GM12875 (cell line): Measurements from ENCODE around the gene KCTD11.
A peak's percentile ranks its signal among the peaks of the same experiment; 100 is the strongest.
"Not testable (repeated sequence)": the region's sequence is repeated elsewhere in the genome, so short reads cannot be mapped to it uniquely, and the experiment has no call there.

Experiments
- H3K4me3 ChIP-seq: one replicate; pipeline ENCODE4 v1.5.1; 2011; ENCODE audit warnings: low read depth, low read length, control low read depth
- TF ChIP-seq, protein P1 (sequence below): IDR thresholded peaks from 2 replicates; pipeline ENCODE4 v1.5.1; 2011; ENCODE audit warnings: low read depth, mild to moderate bottlenecking, control low read depth, inconsistent platforms, low read length, moderate library complexity, borderline replicate concordance; ENCODE audit not compliant: insufficient read depth

Gene KCTD11

DNA sequence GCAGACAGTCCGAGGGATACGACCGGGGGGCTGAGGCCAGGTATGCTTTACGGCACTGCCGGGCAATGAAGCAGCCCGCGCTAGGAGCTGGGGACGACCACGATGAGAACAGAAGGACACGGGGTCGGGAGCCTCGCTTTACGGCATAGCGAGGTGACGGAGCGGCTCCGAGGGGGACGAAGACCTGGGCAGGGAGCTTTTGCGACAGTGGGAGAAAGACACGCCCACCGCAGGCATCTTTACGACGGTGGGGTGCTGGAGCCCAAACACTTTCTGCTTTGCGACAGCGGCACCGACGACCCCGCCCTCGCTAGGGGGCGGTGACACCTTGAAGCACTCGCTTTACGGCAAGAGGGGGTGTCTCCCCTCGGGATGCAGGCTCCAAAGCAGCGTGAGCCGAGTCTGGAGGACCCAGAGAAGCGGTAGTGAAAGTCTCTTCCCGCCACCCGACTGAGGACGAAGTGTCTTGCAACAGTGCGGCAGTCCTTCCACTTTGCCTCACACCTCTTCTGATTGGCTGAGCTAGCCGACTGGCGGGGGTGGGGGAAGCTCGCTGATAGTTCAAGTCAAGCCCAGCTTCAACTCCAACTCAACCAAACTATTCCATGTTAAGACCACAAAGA, 22.5 kb upstream of the KCTD11 start:
- peak overlapping the region; percentile 94 for H3K4me3 ChIP-seq
- TF ChIP-seq, protein P1, sequence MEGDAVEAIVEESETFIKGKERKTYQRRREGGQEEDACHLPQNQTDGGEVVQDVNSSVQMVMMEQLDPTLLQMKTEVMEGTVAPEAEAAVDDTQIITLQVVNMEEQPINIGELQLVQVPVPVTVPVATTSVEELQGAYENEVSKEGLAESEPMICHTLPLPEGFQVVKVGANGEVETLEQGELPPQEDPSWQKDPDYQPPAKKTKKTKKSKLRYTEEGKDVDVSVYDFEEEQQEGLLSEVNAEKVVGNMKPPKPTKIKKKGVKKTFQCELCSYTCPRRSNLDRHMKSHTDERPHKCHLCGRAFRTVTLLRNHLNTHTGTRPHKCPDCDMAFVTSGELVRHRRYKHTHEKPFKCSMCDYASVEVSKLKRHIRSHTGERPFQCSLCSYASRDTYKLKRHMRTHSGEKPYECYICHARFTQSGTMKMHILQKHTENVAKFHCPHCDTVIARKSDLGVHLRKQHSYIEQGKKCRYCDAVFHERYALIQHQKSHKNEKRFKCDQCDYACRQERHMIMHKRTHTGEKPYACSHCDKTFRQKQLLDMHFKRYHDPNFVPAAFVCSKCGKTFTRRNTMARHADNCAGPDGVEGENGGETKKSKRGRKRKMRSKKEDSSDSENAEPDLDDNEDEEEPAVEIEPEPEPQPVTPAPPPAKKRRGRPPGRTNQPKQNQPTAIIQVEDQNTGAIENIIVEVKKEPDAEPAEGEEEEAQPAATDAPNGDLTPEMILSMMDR: no peak

DNA sequence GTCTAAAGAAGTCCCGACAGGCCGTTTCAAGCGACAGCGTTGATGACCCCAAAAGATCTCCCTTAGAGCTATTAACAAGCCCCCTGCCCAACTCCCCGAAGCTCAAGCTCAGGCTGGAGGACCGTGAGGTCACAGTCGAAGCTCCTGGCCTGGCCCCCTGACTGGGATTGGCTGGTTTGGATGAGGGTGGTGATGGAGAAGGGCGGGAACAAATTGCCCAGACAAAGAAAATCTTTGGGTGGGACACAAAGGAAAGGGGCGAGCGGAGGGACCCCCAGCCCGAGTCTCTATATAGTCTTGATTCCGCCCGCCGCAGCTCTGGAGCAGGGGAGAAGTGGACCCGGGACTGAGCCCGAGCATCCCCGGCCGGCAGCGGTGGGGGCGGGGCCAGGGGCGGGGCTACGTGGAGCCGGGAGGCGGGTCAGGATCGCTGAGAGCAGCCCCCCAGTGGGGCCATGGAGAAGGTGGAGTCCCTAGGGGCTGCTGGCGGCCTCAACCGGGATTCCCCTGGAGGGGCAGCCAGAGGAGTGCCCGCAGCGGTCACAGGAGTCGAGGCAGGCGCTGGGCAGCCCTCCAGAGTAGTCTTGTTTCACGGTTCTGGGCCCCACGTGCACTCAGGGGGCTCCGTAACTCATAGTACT, 21.8 kb upstream of the KCTD11 start:
- H3K4me3 ChIP-seq: peak overlapping the region; percentile 94
- TF ChIP-seq, protein P1: no peak

DNA sequence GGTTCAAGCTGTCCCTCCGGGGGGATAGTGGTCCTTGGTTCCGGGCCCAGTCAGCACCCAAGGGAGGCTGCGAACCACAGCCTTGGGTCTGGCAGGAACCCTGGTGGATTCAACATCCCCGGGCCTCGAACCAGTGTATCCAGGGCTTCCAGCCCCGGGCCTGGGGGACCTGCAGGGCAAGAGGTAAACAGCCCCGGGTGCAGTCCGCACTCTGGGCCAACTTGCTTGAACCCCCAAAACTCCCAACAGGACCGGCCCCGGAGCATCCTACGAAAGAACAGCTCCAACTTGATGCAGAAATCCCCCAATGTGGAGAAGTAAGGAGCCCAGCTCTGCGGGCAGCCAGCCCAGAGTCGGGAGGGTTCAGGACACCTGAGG, 21.3 kb upstream of the KCTD11 start:
- H3K4me3 ChIP-seq: peak overlapping the region; percentile 94
- TF ChIP-seq, protein P1: no peak

DNA sequence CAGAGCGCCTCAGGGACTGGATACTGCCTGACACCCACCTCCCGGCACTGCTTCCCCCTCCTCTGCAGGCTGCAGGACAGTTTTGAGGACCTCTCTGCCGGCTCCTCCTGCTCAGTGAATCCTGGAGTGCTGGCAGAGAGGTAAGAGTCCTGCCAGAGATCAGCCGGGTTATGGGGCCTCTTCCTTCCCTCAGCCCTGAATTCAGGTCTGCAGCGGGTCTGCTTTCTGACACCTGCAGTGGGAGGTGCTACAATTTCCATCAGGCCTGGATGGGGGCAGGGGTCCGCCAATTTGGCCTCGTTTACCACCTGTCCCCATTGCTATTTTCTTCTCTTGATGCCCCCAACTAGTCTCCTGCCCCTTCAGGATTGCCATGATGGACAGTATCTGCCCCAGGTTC, 19.9 kb upstream of the KCTD11 start:
- TF ChIP-seq, protein P1: no peak

DNA sequence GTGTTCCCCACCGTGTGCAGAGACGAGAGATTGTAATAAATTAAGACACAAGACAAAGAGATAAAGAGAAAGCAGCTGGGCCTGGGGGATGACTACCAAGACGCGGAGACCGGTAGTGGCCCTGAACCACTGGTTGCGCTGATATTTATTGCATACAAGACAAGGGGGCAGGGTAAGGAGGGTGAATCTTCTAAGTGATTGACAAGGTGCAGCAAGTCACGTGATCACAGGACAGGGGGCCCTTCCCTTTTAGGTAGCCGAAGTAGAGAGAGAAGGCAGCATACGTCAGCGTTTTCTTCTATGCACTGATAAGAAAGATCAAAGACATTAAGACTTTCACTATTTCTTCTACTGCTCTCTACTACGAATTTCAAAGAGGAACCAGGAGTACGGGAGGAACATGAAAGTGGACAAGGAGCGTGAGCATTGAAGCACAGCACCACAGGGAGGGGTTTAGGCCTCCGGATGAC, 19.3 kb upstream of the KCTD11 start:
- H3K4me3 ChIP-seq: not testable (repeated sequence)

More for the DNA sequence above, 19.9 kb upstream of the KCTD11 start:
- H3K4me3 ChIP-seq: no peak overlapping the region

DNA sequence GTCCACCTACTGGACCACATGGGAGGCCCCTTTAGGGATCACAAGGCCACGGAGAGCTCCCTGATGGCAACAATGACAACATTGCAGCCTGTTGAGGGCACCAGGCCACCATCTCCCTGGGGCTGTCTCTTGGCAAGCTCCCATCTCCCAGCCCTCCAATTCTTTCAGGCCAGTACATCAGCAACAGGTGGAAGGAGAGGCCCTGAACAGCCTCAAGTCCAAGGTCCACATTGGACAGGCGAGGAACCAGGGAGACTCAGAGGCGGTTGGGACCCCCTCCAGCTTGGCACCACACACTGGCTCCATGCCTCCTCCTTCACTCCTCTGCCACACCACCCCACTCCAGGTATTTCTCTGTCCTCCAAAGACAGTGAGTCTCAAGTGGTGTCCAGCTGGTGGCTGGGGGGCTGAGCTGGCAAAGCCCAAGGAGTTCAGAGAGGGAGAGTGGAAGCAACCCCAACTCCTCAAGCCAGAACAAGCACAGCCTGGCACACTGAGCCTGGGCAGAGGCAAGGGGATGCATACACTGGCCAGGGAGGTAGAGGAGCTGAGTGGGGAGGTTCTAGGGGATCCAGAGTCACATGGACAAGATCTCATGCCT, 16.9 kb upstream of the KCTD11 start:
- TF ChIP-seq, protein P1: no peak

DNA sequence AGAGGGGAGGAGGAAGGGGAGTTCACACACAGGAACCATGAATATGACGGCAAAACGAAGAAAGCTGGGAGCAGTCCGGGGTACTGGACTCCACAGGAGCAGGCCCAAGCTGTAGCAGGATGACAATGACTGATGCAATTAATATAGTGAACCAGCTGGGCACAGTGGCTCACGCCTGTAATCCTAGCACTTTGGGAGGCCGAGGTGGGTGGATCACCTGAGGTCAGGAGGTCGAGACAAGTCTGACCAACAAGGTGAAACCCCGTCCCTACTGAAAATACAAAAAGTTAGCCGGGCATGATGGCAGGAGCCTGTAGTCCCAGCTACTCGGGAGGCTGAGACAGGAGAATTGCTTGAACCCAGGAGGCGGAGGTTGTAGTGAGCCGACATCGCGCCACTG, 16.2 kb upstream of the KCTD11 start:
- H3K4me3 ChIP-seq: peak overlapping the region; percentile 94

More for the DNA sequence above, 16.9 kb upstream of the KCTD11 start:
- H3K4me3 ChIP-seq: no peak overlapping the region

DNA sequence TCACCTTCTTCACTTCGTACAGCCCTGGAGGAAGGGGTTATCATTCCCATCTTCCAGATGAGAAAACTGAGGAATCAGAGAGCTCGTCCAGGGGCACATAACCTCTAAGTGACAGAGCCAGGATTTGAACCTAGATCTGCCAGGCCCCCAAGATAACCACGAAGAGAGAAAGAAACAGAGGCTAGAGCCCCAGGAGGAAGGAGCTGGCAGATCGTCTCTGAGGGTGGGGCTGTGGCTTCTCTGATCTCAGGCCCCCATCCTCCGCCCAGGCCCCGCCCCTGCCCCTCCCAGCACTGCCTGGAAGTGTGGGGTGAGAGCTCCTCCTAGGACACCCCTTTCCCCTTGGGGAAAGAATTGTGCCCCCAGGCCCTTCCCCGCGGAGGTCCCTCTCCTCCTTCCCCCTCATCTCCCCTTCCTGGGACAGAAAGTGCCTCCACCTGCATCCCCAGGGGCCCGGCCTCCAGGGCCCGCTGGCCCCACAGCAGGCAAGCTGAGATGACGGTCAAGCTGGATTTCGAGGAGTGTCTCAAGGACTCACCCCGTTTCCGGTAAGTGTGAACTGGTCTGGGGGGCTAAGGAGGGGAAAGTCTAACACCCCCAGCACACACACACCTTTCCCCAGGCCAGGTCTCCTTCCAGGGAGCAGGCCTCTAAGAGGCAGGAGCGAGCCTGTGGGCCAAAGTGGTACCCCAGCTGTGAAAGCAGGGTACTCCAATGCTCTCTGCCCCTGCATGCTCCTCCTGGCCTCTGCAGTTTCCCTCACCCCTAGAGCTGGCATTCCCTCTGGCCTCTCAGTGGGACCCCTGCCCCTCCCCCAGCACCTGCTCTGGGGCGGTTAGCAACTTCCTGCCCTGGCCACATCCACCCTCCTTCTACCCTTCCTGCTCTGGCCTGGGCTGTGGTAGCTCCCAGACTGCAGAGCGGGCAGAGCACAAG, 15.5 kb upstream of the KCTD11 start, which contains the start of gene ACAP1:
Gene ACAP1, plus strand, starts transcription at position 290 of the 936 bp plus-strand sequence. Its CDS starts 206 bp downstream, at position 496.
- TF ChIP-seq, protein P1: no peak
- H3K4me3 ChIP-seq: peak within 1 kb of the TSS; percentile 94

DNA sequence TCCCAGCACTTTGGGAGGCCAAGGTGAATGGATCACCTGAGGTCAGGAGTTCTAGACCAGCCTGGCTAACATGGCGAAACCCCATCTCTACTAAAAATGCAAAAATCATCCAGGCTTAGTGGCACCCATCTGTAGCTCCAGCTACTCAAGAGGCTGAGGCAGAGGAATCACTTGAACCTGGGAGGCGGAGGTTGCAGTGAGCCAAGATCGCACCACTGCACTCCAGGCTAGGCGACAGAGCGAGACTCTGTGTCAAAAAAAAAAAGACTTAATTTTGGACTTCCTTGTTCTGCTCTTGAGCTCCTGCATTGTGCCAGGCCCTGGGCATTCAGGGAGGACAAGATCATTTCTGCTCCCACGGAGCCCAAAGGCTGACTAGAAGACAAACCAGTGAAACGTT, 14.4 kb upstream of the KCTD11 start:
- peak overlapping the region; percentile 94 for H3K4me3 ChIP-seq
